HepG2 (cell line): ENCODE data around the gene SLC6A17. TPM values are rescaled to one million over a fixed set of nuclear protein-coding genes. Genes with fewer than 3 reads are reported as not detected.
A peak's percentile ranks its signal among the peaks of the same experiment; 100 is the strongest.

Source experiments
- ATM ChIP-seq: fragments of 450-650 bp; IDR thresholded peaks from 2 replicates; pipeline ENCODE4 v1.7.1; 2017; ENCODE audit warnings: mild to moderate bottlenecking, borderline replicate concordance
- ETV5 ChIP-seq: IDR thresholded peaks from 2 replicates; pipeline ENCODE4 v1.6.1; 2018; ENCODE audit warnings: missing biosample characterization, missing genetic modification reagents, inconsistent platforms, borderline replicate concordance
- GTF3A ChIP-seq: sonication (generic); formaldehyde crosslinking; conservative IDR thresholded peaks from 2 replicates; pipeline ENCODE4 v1.4.0; 2020; ENCODE audit warnings: mild to moderate bottlenecking, missing genetic modification reagents
- HNRNPLL ChIP-seq: fragments of 200-400 bp; formaldehyde crosslinking; IDR thresholded peaks from 2 replicates; pipeline ENCODE4 v1.6.1; 2017; ENCODE audit warnings: mild to moderate bottlenecking, low read depth, low read length; ENCODE audit not compliant: poor library complexity, severe bottlenecking
- HOXD1 ChIP-seq: sonication (generic); formaldehyde crosslinking; IDR thresholded peaks from 2 replicates; pipeline ENCODE4 v1.5.0; 2020; ENCODE audit warnings: missing genetic modification reagents
- KDM5A ChIP-seq: fragments of 200-600 bp; sonication (generic); IDR thresholded peaks from 2 replicates; pipeline ENCODE4 v1.7.0; 2018; ENCODE audit warnings: antibody characterized with exemption, mild to moderate bottlenecking, low read length, borderline replicate concordance
- NFKBIZ ChIP-seq: IDR thresholded peaks from 2 replicates; pipeline ENCODE4 v1.6.1; 2018; ENCODE audit warnings: missing genetic modification reagents, missing compliant biosample characterization
- SP4 ChIP-seq: sonication (generic); formaldehyde crosslinking; IDR thresholded peaks from 2 replicates; pipeline ENCODE4 v1.8.1; 2023; ENCODE audit warnings: mild to moderate bottlenecking, missing genetic modification reagents
- SSRP1 ChIP-seq: IDR thresholded peaks from 2 replicates; pipeline ENCODE4 v1.6.1; 2016; ENCODE audit warnings: control low read depth
- ZFP62 ChIP-seq: sonication (generic); formaldehyde crosslinking; IDR thresholded peaks from 2 replicates; pipeline ENCODE4 v1.4.0; 2020; ENCODE audit warnings: missing genetic modification reagents
- ZNF12 ChIP-seq: sonication (generic); formaldehyde crosslinking; IDR thresholded peaks from 2 replicates; pipeline ENCODE4 v1.5.0; 2020; ENCODE audit warnings: missing genetic modification reagents
- ZNF546 ChIP-seq: sonication (generic); formaldehyde crosslinking; conservative IDR thresholded peaks from 2 replicates; pipeline ENCODE4 v1.8.1; 2023; ENCODE audit warnings: mild to moderate bottlenecking, missing genetic modification reagents
- ZNF567 ChIP-seq: sonication (generic); formaldehyde crosslinking; IDR thresholded peaks from 2 replicates; pipeline ENCODE4 v1.8.1; 2023; ENCODE audit warnings: mild to moderate bottlenecking, missing genetic modification reagents, borderline replicate concordance
- ZNF710 ChIP-seq: sonication (generic); formaldehyde crosslinking; IDR thresholded peaks from 2 replicates; pipeline ENCODE4 v1.5.0; 2020; ENCODE audit warnings: mild to moderate bottlenecking, missing genetic modification reagents, borderline replicate concordance
- ZNF75D ChIP-seq: sonication (generic); formaldehyde crosslinking; IDR thresholded peaks from 2 replicates; pipeline ENCODE4 v1.8.1; 2023; ENCODE audit warnings: missing genetic modification reagents, mild to moderate bottlenecking, borderline replicate concordance
- polyA plus RNA-seq, 8 experiments: library from polyadenylated mRNA; depleted of rRNA in 3 of 8; stranded (reverse) in 7 of 8; unstranded in 1 of 8; fragments of >200 nt; fragmentation: Illumina TruSeq in 4 of 8; extraction: Trizol in 4 of 8; gene quantifications; 2 replicates each; pipeline versions ENCODE4 v1.2.1 to v1.2.3, GENCODE V29; 2011 to 2016; ENCODE audit warnings: low read depth in 4 of 8, missing spikeins in 1 of 8, mixed read lengths in 1 of 8; ENCODE audit not compliant: insufficient read depth in 1 of 8
- total RNA-seq, 5 experiments: library from RNA; depleted of rRNA; stranded (reverse); fragments of >200 nt; fragmentation: Illumina TruSeq; extraction: Trizol; gene quantifications; 2 replicates each; pipeline ENCODE4 v1.2.3, GENCODE V29; 2016; ENCODE audit warnings: low read depth in 1 of 5
- TF ChIP-seq, protein P1 (sequence below): fragments of 450-650 bp; IDR thresholded peaks from 2 replicates; pipeline ENCODE4 v1.6.1; 2017
- TF ChIP-seq, protein P2 (sequence below): IDR thresholded peaks from 2 replicates; pipeline ENCODE4 v1.4.0; 2020; ENCODE audit warnings: mild to moderate bottlenecking, missing genetic modification reagents
- TF ChIP-seq, protein P3 (sequence below): sonication (generic); formaldehyde crosslinking; IDR thresholded peaks from 2 replicates; pipeline ENCODE4 v1.8.0; 2022; ENCODE audit warnings: mild to moderate bottlenecking, missing genetic modification reagents; ENCODE audit not compliant: insufficient replicate concordance
- TF ChIP-seq, protein P4 (sequence below): IDR thresholded peaks from 2 replicates; pipeline ENCODE4 v1.6.1; 2016; ENCODE audit warnings: missing genetic modification reagents, missing compliant biosample characterization

SLC6A17 gene
- total and polyA plus RNA-seq, 2 of the 13 experiments (the other 11 are each of a cell fraction or from before 2014, with no cell fraction given) = not detected

DNA sequence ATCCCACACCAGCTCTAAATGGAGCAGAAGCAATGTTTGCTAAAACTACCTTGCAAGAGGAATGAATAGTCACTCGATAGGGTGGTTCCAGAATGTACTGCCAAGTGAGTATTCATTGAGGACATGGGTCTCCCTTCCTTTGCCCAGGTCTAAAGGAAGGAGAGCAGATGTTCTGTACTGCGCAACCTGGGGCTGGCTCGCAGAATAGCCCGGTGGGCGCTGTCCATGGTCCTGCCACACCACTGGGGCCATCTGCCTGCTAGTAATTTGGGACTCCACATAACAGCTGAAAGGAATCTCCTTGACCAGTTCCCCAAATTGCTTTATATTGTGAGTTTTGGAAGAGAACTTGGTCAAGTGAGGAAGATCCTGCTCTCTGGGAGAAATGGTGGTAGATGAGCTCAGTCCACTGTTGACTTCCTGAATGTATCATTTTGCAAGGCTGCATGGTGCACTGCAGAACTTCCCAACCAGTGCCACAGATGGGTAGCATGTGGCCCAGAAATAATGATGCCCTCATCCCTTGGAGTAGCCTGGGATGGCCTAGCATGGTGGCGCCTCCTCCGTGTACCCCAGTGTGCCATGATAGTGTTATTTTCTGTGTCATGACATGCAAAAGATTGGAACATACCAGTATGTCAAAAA is 5.7 kb downstream of the SLC6A17 start (continued):
- TF ChIP-seq, protein P1, sequence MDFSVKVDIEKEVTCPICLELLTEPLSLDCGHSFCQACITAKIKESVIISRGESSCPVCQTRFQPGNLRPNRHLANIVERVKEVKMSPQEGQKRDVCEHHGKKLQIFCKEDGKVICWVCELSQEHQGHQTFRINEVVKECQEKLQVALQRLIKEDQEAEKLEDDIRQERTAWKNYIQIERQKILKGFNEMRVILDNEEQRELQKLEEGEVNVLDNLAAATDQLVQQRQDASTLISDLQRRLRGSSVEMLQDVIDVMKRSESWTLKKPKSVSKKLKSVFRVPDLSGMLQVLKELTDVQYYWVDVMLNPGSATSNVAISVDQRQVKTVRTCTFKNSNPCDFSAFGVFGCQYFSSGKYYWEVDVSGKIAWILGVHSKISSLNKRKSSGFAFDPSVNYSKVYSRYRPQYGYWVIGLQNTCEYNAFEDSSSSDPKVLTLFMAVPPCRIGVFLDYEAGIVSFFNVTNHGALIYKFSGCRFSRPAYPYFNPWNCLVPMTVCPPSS = no peak
- TF ChIP-seq NFKBIZ (CRISPR knock-in tag) (0 out of 2 replicates have a peak, but pooled peaks have one; percentile 54), ZNF546 (CRISPR knock-in tag) (no peak), ZNF75D (CRISPR knock-in tag) (no peak), KDM5A (no peak), HNRNPLL (no peak), ZNF710 (CRISPR knock-in tag) (no peak), ATM (no peak), ETV5 (CRISPR knock-in tag) (0 out of 2 replicates have a peak, but pooled peaks have one; percentile 25), ZNF567 (no peak), ZFP62 (no peak), GTF3A (CRISPR knock-in tag) (no peak), HOXD1 (CRISPR knock-in tag) (no peak), SP4 (CRISPR knock-in tag) (no peak), ZNF12 (CRISPR knock-in tag) (0 out of 2 replicates have a peak, but pooled peaks have one; percentile 27), SSRP1 (CRISPR knock-in tag) (no peak)
- TF ChIP-seq, protein P2, sequence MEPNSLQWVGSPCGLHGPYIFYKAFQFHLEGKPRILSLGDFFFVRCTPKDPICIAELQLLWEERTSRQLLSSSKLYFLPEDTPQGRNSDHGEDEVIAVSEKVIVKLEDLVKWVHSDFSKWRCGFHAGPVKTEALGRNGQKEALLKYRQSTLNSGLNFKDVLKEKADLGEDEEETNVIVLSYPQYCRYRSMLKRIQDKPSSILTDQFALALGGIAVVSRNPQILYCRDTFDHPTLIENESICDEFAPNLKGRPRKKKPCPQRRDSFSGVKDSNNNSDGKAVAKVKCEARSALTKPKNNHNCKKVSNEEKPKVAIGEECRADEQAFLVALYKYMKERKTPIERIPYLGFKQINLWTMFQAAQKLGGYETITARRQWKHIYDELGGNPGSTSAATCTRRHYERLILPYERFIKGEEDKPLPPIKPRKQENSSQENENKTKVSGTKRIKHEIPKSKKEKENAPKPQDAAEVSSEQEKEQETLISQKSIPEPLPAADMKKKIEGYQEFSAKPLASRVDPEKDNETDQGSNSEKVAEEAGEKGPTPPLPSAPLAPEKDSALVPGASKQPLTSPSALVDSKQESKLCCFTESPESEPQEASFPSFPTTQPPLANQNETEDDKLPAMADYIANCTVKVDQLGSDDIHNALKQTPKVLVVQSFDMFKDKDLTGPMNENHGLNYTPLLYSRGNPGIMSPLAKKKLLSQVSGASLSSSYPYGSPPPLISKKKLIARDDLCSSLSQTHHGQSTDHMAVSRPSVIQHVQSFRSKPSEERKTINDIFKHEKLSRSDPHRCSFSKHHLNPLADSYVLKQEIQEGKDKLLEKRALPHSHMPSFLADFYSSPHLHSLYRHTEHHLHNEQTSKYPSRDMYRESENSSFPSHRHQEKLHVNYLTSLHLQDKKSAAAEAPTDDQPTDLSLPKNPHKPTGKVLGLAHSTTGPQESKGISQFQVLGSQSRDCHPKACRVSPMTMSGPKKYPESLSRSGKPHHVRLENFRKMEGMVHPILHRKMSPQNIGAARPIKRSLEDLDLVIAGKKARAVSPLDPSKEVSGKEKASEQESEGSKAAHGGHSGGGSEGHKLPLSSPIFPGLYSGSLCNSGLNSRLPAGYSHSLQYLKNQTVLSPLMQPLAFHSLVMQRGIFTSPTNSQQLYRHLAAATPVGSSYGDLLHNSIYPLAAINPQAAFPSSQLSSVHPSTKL (CRISPR knock-in tag) = peak; percentile 39; the same call in 1 of the 2 replicates
- TF ChIP-seq, protein P3, sequence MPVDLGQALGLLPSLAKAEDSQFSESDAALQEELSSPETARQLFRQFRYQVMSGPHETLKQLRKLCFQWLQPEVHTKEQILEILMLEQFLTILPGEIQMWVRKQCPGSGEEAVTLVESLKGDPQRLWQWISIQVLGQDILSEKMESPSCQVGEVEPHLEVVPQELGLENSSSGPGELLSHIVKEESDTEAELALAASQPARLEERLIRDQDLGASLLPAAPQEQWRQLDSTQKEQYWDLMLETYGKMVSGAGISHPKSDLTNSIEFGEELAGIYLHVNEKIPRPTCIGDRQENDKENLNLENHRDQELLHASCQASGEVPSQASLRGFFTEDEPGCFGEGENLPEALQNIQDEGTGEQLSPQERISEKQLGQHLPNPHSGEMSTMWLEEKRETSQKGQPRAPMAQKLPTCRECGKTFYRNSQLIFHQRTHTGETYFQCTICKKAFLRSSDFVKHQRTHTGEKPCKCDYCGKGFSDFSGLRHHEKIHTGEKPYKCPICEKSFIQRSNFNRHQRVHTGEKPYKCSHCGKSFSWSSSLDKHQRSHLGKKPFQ = no peak
- TF ChIP-seq, protein P4, sequence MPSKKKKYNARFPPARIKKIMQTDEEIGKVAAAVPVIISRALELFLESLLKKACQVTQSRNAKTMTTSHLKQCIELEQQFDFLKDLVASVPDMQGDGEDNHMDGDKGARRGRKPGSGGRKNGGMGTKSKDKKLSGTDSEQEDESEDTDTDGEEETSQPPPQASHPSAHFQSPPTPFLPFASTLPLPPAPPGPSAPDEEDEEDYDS (CRISPR knock-in tag) = no peak
